Colonic mucosa (tissue), 4 donors: ENCODE measurements around the gene EPB41L2. TPM values are rescaled to one million over a fixed set of nuclear protein-coding genes. Genes with fewer than 3 reads are reported as not detected.

Experiments
- DNase-seq: peaks from one replicate; pipeline ENCODE4 v3.0.0-alpha.2; 2020
- H3K27ac ChIP-seq: fragments of 200-600 bp; one replicate; pipeline ENCODE4 v1.8.0; 2021
- H3K27me3 ChIP-seq: fragments of 200-600 bp; one replicate; pipeline ENCODE4 v1.8.0; 2021
- H3K36me3 ChIP-seq: fragments of 200-600 bp; one replicate; pipeline ENCODE4 v1.8.0; 2021
- H3K4me1 ChIP-seq: fragments of 200-600 bp; one replicate; pipeline ENCODE4 v1.8.0; 2021; ENCODE audit warnings: mild to moderate bottlenecking
- H3K4me3 ChIP-seq: fragments of 200-600 bp; one replicate; pipeline ENCODE4 v1.8.0; 2021
- H3K9ac ChIP-seq, 2 donors: one replicate each; pipeline ENCODE4 v1.7.0; 2013; ENCODE audit warnings: control low read depth in 2 of 2, low read depth in 2 of 2, low read length in 2 of 2
- H3K9me3 ChIP-seq: fragments of 200-600 bp; one replicate; pipeline ENCODE4 v1.8.0; 2021
- CTCF ChIP-seq: fragments of 200-600 bp; IDR thresholded peaks from one replicate; pipeline ENCODE4 v1.8.0; 2022; ENCODE audit warnings: antibody characterized with exemption, mild to moderate bottlenecking
- intact Hi-C: fragments of 100-400 bp; cut with DNase I; formaldehyde crosslinking; loops from one replicate; pipeline ENCODE4 v1.14.1; 2022
- total RNA-seq, 2 donors: library from RNA; stranded (reverse); fragmentation: NEBNext Ultra II Directional in 1 of 2; extraction: Animal tissue kit (Norgen Biotek cat#: 25700) in 1 of 2; gene quantifications; one replicate each; pipeline ENCODE4 v1.2.1, GENCODE V29; 2021
- donor health status: healthy.
- donor health status: DM: no; HTN: no; CAD: no.
- donor health status: DM: no; HTN: no; CAD: no.

The EPB41L2 gene
- total RNA-seq, 2 donors from 2014 or later, result 106 to 113 TPM

GRCh38 chr6:130851026-130851425 is 212.0 kb downstream of the EPB41L2 start:
- TF ChIP-seq CTCF, result no peak
- intact Hi-C loops, result no loop called here
- Histone ChIP-seq H3K4me1 (no peaks in the 10 kb centered on the region), H3K36me3 (no peaks in the 10 kb centered on the region), H3K9ac (no peak overlapping the region), H3K27ac (no peak overlapping the region), H3K9me3 (no peaks in the 10 kb centered on the region), H3K4me3 (no peak overlapping the region), H3K27me3 (no peaks in the 10 kb centered on the region)
- no peak for DNase-seq

- H3K4me3 ChIP-seq, result no peak overlapping the region
- H3K4me1 ChIP-seq, result no peaks in the 10 kb centered on the region
- no peaks in the 10 kb centered on the region for H3K9me3 ChIP-seq
- H3K27ac ChIP-seq, result no peak overlapping the region
- H3K27me3 ChIP-seq, result no peaks in the 10 kb centered on the region
- DNase-seq, result no peak
- no peak for TF ChIP-seq CTCF
- H3K9ac ChIP-seq, result no peak overlapping the region
- no peaks in the 10 kb centered on the region for H3K36me3 ChIP-seq
- intact Hi-C loops, result loop anchor here (10.0 kb wide), 1 partner anchor 525 kb away; no protein-coding TSS in a partner anchor
Observed at GRCh38 chr6:130849594-130849993, 213.5 kb downstream of the EPB41L2 start.

GRCh38 chr6:130848945-130849344 is 214.1 kb downstream of the EPB41L2 start:
- DNase-seq, result no peak
- Histone ChIP-seq H3K4me1 (no peaks in the 10 kb centered on the region), H3K9me3 (no peaks in the 10 kb centered on the region), H3K4me3 (no peak overlapping the region), H3K27me3 (no peaks in the 10 kb centered on the region), H3K9ac (no peak overlapping the region), H3K36me3 (no peaks in the 10 kb centered on the region), H3K27ac (no peak overlapping the region)
- intact Hi-C loops, result loop anchor here (10.0 kb wide), 1 partner anchor 524 kb away; no protein-coding TSS in a partner anchor
- no peak for TF ChIP-seq CTCF

- no peak overlapping the region for H3K4me3 ChIP-seq
- H3K4me1 ChIP-seq, result no peaks in the 10 kb centered on the region
- H3K9ac ChIP-seq, result no peak overlapping the region
- no peaks in the 10 kb centered on the region for H3K9me3 ChIP-seq
- TF ChIP-seq CTCF, result no peak
- no peak for DNase-seq
- H3K27ac ChIP-seq, result no peak overlapping the region
- H3K36me3 ChIP-seq, result no peaks in the 10 kb centered on the region
- intact Hi-C loops, result loop anchor here (10.0 kb wide), 1 partner anchor 522 kb away; no protein-coding TSS in a partner anchor
- no peaks in the 10 kb centered on the region for H3K27me3 ChIP-seq
Observed at GRCh38 chr6:130847001-130847910, 215.8 kb downstream of the EPB41L2 start.

- H3K27me3 ChIP-seq, result no peaks in the 10 kb centered on the region
- no peak overlapping the region for H3K4me3 ChIP-seq
- H3K9me3 ChIP-seq, result no peaks in the 10 kb centered on the region
- no peak for DNase-seq
- H3K4me1 ChIP-seq, result no peaks in the 10 kb centered on the region
- H3K36me3 ChIP-seq, result no peaks in the 10 kb centered on the region
- no peak overlapping the region for H3K9ac ChIP-seq
- intact Hi-C loops, result loop anchor here (10.0 kb wide), 1 partner anchor 522 kb away; no protein-coding TSS in a partner anchor
- H3K27ac ChIP-seq, result no peak overlapping the region
- TF ChIP-seq CTCF, result no peak
Observed at GRCh38 chr6:130846501-130846900, 216.5 kb downstream of the EPB41L2 start.
